K562 (cell line): ENCODE measurements around the gene PRTFDC1. TPM values are rescaled to one million over a fixed set of nuclear protein-coding genes. Genes with fewer than 3 reads are reported as not detected.

ENCODE experiments used
- SRSF7 ChIP-seq: fragments of 200-400 bp; formaldehyde crosslinking; optimal IDR thresholded peaks from 2 replicates; pipeline ENCODE3; 2017; ENCODE audit warnings: mild to moderate bottlenecking, low read depth, low read length
- ZNF197 ChIP-seq: fragments of 200-800 bp; sonication (Bioruptor generic); IDR thresholded peaks from 2 replicates; pipeline ENCODE4 v1.6.1; 2016; ENCODE audit warnings: low read depth, missing genetic modification characterization, missing compliant biosample characterization
- ZNF274 ChIP-seq: IDR thresholded peaks from 2 replicates; pipeline ENCODE4 v1.6.1; 2011; ENCODE audit warnings: low read depth, mild to moderate bottlenecking, low read length, moderate library complexity, borderline replicate concordance
- ZNF551 ChIP-seq: fragments of 250-450 bp; sonication (Bioruptor Pico); IDR thresholded peaks from 2 replicates; pipeline ENCODE4 v1.5.0; 2021; ENCODE audit warnings: mild to moderate bottlenecking, moderate library complexity
- polyA plus RNA-seq, 8 experiments: library from polyadenylated mRNA; depleted of rRNA in 4 of 8; stranded (reverse) in 5 of 8; unstranded in 3 of 8; fragments of >200 nt; fragmentation: Nextera tagmentation in 2 of 8; fragmentation: Illumina TruSeq in 1 of 8; extraction: Ambion mirVana in 2 of 8; extraction: Trizol in 1 of 8; gene quantifications; 2 replicates each; pipeline versions ENCODE4 v1.2.1 to v1.2.3, GENCODE V29; 2011 to 2014; ENCODE audit warnings: inconsistent platforms in 1 of 8, missing spikeins in 1 of 8
- total RNA-seq, 7 experiments: library from RNA; depleted of rRNA in 6 of 7; stranded (reverse); fragments of >200 nt in 6 of 7; fragmentation: Illumina TruSeq in 2 of 7; extraction: Trizol in 2 of 7; gene quantifications; 2 replicates each; pipeline versions ENCODE4 v1.2.1 to v1.2.3, GENCODE V29; 2011 to 2021; ENCODE audit warnings: low replicate concordance in 1 of 7
- TF ChIP-seq, protein P1 (sequence below): fragments of 450-650 bp; IDR thresholded peaks from 2 replicates; pipeline ENCODE4 v1.6.1; 2017; ENCODE audit warnings: antibody characterized with exemption, mild to moderate bottlenecking
- TF ChIP-seq, protein P2 (sequence below): fragments of 200-800 bp; sonication (Bioruptor generic); IDR thresholded peaks from 2 replicates; pipeline ENCODE4 v1.6.1; 2016; ENCODE audit warnings: missing genetic modification characterization, missing compliant biosample characterization

PRTFDC1 gene
- total and polyA plus RNA-seq, 9 of the 15 experiments (the other 6 are each of a cell fraction or from before 2014, with no cell fraction given), result 7.0 to 27.6 (median 10.0) TPM

DNA sequence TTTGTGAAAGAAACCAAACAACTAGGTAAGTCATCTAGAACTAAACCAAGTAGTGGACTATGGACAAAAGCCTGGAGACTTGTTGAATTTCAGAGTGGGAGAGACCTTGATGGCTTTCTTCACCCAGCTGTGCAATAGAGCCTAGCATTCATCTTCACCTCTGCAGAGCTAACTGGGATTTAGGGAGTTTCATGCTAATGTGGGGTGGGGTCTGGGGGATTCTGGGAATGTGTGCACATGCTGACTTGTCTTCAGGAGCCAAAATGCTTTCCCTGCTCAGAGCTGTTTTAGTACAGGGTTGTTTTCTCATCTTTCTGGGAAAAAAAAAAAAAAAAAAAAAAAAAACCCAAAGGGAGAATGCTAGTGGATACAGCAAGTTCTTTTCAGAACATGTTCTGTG lies 147.4 kb downstream of the PRTFDC1 start (continued):
- TF ChIP-seq, protein P1, sequence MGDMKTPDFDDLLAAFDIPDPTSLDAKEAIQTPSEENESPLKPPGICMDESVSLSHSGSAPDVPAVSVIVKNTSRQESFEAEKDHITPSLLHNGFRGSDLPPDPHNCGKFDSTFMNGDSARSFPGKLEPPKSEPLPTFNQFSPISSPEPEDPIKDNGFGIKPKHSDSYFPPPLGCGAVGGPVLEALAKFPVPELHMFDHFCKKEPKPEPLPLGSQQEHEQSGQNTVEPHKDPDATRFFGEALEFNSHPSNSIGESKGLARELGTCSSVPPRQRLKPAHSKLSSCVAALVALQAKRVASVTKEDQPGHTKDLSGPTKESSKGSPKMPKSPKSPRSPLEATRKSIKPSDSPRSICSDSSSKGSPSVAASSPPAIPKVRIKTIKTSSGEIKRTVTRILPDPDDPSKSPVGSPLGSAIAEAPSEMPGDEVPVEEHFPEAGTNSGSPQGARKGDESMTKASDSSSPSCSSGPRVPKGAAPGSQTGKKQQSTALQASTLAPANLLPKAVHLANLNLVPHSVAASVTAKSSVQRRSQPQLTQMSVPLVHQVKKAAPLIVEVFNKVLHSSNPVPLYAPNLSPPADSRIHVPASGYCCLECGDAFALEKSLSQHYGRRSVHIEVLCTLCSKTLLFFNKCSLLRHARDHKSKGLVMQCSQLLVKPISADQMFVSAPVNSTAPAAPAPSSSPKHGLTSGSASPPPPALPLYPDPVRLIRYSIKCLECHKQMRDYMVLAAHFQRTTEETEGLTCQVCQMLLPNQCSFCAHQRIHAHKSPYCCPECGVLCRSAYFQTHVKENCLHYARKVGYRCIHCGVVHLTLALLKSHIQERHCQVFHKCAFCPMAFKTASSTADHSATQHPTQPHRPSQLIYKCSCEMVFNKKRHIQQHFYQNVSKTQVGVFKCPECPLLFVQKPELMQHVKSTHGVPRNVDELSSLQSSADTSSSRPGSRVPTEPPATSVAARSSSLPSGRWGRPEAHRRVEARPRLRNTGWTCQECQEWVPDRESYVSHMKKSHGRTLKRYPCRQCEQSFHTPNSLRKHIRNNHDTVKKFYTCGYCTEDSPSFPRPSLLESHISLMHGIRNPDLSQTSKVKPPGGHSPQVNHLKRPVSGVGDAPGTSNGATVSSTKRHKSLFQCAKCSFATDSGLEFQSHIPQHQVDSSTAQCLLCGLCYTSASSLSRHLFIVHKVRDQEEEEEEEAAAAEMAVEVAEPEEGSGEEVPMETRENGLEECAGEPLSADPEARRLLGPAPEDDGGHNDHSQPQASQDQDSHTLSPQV, result no peak
- TF ChIP-seq, protein P2, sequence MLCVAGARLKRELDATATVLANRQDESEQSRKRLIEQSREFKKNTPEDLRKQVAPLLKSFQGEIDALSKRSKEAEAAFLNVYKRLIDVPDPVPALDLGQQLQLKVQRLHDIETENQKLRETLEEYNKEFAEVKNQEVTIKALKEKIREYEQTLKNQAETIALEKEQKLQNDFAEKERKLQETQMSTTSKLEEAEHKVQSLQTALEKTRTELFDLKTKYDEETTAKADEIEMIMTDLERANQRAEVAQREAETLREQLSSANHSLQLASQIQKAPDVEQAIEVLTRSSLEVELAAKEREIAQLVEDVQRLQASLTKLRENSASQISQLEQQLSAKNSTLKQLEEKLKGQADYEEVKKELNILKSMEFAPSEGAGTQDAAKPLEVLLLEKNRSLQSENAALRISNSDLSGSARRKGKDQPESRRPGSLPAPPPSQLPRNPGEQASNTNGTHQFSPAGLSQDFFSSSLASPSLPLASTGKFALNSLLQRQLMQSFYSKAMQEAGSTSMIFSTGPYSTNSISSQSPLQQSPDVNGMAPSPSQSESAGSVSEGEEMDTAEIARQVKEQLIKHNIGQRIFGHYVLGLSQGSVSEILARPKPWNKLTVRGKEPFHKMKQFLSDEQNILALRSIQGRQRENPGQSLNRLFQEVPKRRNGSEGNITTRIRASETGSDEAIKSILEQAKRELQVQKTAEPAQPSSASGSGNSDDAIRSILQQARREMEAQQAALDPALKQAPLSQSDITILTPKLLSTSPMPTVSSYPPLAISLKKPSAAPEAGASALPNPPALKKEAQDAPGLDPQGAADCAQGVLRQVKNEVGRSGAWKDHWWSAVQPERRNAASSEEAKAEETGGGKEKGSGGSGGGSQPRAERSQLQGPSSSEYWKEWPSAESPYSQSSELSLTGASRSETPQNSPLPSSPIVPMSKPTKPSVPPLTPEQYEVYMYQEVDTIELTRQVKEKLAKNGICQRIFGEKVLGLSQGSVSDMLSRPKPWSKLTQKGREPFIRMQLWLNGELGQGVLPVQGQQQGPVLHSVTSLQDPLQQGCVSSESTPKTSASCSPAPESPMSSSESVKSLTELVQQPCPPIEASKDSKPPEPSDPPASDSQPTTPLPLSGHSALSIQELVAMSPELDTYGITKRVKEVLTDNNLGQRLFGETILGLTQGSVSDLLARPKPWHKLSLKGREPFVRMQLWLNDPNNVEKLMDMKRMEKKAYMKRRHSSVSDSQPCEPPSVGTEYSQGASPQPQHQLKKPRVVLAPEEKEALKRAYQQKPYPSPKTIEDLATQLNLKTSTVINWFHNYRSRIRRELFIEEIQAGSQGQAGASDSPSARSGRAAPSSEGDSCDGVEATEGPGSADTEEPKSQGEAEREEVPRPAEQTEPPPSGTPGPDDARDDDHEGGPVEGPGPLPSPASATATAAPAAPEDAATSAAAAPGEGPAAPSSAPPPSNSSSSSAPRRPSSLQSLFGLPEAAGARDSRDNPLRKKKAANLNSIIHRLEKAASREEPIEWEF (CRISPR knock-in tag), result no peak
- no peak for TF ChIP-seq SRSF7
- TF ChIP-seq ZNF274, result no peak
- no peak for TF ChIP-seq ZNF551
- no peak for TF ChIP-seq ZNF197 (CRISPR knock-in tag)
